ENCODE data around the gene SLC28A1.
A peak's percentile ranks its signal among the peaks of the same experiment; 100 is the strongest.
"Not testable (repeated sequence)": the region's sequence is repeated elsewhere in the genome, so short reads cannot be mapped to it uniquely, and the experiment has no call there.

The SLC28A1 gene

DNA sequence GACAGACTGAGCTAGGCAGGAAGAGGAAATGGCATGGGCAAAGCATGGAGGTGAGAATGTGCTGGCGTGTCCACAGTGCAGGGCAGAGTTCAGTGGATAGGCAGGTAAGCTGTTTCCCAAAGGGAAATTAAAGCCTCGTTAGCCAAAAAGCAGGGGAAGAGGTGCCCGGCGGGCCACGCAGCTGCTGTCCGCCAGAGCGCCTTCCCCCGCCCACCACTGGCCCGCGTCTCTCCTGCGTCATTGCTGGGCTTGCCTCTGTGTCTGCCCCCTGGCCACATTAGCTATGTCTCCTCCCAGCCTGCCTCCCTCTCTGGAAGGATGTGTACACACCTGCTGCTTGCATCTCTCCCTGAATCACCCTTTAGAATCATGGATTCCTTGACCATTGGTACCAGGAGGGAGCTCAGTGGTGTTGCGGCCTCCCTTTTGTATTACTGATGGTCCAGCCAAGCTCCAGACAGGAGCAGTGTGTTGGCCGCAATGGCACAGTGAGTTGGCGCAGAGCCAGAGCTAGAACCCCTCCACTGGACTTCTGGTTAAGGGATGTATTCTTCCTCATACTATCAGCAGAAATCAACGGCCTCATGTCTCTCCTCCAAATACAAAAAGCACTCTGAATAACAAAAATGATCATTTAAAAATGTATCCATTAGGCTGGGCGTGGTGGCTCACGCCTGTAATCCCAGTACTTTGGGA is 26.6 kb downstream of the SLC28A1 start:
- DNase-seq (ENCODE audit: low read depth) = no peak

DNA sequence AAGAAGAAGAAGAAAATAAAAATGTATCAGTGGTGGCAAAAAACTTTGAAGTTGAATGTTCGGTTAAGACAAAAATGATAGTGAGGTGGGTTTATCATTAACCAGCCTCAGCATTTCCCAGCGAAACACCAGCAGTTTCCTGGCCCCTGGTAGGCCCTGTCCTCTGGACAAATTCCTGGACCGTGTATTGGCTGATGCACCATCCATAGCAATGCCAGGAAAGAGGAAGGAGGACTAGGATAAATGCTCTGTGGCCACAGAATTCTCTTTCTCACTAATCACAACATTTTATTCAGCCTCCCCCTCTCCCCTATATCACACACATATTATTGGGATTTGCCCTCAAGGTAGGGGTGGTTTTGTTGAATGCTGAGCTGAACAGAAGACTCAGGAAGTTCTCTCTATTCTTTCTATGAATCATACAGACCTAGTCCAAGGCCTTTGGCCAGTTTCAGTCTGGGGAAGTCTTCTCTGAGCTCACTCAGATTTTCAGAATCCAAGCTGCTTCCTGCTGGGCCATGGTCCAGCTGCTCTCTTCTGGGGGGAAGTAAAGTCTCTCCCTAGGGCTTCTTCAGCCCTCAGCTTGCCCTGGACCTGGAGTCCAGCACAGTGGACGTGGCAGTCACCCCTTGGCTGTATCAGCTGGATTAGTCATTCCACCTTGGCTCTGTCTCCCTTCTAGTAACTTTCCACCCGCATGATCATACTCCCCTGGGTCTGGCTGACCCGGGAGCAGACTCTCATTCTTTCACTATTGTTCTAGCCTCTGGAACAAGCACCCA is 27.6 kb downstream of the SLC28A1 start:
- peak; percentile 100 for DNase-seq (ENCODE audit: low read depth)

DNA sequence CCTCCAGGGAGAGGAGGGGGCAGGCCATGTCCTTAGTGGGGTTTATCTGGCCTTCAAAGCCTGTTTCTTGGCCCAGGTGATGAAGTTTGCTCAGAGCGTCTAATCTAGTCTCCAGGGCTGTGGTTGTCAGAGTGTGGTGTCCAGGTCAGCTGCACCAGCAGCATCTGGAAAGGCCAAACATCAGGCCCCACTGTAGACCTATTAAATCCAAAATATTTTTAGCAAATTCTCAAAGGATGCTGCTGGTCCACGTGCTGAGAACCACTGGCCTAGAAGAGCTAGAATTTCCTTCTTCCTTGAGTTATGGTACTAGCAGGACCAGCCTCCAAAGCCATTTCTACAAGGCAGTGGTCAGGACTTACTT is 28.9 kb downstream of the SLC28A1 start:
- no peak for DNase-seq (ENCODE audit: low read depth)

DNA sequence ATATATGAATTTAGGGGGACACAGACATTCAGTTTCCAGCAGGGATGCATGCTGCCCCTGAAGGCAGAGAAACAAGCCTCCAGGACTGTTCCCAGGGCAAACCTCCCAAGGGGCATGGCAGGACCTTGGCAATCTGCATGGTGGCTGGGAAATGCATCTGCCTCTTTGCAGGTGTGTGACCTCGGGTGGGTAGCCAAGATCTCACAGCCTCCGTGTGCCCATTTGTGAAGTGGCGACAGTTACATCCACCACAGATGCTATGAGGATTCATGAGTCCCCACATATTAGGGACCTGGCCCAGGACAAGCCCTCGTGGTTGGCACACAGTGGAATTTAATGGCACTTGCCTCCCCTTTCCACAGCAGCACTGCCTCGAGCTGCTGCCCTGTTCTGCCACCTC is 29.9 kb downstream of the SLC28A1 start:
- no peak for DNase-seq (ENCODE audit: low read depth)

DNA sequence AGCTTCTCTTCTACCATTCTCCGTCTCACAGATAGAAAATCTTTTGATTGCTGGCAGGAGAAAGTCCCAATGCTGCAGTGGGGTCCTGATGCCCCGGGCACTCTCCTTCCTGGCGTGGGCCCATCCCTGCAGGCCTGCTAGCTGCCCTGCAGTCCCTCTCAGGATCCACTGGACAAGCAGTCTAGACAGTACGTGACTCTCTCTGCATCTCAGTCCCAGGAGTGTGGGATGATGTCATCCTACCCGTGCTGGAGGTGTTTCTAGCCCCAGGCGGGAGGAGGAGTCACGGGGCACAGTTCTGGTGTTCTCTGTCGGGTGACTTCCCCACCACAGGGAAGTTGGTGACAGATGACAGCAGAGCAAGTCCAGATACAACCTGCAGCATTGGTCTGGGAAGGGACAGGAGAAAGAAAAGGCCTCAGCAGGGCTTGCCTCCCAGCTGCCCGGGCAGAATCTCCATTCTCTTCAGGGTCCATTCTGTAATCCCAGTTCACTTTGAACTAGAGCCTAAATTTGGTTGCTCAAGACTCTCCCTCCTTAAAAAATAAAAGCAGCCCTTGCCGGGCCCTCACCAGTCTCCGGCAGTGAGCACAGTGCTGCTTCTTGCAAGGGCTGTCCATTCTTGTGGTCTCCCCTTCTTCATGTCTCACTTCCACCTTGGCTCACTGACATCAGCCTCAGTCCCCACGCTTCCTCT is 30.6 kb downstream of the SLC28A1 start:
- peak; percentile 93 for DNase-seq (ENCODE audit: low read depth)

DNA sequence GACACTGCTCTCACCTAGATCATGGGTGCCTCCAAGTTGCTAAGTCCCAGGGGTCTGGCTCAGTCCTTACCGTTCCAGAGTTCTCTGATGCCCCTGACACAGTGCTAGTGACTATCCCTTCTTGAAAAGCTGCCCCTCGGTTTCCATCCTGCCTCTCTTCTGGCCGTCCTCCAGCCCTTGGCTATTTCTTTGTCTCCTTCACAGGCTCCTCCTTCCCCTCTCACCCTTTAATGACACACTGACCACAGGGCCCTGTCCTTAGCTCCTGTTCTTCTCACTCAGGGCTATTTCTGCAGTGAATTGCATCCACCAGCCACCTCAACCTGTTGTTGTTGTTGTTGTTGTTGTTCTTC is 31.1 kb downstream of the SLC28A1 start:
- no peak for DNase-seq (ENCODE audit: low read depth)

DNA sequence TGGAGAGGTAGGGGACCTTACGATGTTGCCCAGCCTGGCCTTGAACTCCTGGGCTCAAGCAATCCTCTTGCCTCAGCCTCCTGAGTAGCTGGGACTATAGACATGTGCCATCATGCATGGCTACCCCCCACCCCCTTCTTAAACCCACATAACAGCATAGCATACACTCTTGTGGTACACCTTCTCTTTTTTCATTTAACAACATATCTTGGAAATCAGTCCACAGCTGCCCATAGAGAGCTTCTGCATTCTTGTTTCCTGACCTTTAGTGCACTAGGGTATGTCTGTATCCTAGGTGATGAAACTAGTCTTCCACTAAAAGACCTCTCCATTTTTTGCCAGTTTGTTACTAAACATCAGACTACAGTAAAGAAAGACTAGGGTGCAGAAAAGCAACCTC is 33.0 kb downstream of the SLC28A1 start:
- no peak for DNase-seq (ENCODE audit: low read depth)

DNA sequence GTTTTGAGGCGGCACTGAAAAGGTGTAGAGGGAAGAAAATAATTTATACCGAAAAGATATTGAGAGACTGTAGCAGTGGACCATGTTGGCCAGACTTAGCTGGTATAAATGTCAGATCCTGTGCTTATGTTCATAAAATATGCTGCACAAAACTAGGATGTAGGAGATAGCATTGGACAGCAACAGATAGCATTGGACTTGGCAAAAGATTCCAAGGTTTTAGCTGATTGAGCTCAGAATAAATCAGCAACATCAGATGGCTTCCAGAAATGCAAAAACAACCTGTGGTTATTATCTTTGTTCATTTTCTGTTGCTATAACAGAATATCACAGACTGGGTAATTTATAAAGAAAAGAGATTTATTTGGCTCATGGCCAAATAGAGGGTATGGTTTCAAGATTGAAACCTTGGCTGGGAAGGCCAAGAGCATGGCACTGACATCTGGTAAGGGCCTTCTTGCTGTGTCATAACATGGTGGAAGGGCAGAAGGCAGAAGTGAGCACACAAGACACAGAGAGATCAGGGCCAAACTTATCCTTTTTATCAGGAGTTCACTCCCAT is 34.7 kb downstream of the SLC28A1 start:
- DNase-seq (ENCODE audit: low read depth) = no peak

DNA sequence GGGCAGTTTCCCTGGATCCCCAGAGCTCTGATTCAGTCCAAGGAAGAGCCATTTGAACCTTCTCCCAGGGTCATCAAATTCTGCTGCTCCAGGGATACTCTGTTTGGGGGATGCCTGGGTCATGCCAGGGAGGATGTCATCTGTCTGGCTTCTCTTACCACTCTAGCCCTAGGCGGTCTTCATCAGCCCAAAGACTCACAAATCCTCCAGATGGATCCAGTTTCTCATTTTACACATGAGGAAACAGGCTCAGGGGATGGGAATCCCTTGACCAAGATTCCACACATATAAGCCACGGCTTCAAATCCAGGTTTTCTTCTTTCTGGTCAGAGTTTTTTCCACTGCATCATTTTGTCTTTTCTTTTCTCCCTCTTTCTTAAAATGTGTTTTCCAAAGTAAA is 36.7 kb downstream of the SLC28A1 start:
- peak; percentile 68 for DNase-seq (ENCODE audit: low read depth)

DNA sequence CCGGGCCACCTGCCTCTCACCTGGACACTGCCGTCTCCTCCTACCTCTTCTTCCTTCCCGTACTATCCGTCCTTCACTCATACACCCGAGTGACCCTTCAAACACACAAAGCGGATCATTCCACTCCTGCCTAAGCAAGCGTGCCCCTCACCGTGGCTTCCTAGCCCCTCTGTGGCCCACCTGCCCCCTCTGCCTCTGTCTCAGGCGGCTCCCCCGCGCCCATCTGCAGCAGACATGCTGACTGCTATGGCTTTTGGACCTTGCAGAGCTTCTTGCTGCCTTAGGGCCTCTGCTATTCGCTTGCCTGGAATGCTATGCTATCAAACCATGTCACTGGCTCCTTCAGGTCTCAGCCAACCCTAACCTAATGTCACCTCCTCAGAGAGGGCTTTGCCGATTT is 38.1 kb downstream of the SLC28A1 start:
- no peak for DNase-seq (ENCODE audit: low read depth)

DNA sequence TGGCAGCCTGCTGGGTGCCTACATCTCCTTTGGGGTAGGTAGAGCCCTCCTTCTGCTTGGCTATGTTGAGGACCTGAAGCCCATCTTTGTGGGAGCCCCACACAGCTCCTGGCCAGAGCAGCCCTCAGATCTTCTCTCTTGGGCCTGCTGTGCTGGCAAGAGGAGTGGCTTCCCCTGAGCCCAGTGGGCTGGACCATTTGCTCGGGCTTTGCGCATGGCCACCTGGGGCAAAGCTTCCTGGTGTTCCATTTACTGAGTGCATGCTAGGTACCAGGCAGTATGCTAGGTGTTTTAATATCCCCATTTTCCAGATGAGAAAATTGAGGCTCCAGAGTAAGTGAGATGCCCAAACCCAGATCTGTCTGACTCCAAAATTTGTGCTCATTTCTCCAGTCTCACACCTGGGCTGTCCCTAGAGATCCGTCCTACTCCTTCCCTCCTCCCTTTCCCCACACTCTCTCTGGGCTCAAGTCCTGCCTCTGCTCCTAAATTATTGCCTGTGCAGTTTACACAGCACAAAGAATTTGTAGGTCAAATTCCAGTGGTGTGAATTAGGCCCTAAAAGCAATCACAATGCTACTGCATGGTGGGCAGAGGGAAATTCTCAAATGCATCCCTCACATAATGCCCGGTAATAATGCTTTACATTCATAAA is 39.7 kb downstream of the SLC28A1 start:
- peak; percentile 41 for DNase-seq (ENCODE audit: low read depth)

DNA sequence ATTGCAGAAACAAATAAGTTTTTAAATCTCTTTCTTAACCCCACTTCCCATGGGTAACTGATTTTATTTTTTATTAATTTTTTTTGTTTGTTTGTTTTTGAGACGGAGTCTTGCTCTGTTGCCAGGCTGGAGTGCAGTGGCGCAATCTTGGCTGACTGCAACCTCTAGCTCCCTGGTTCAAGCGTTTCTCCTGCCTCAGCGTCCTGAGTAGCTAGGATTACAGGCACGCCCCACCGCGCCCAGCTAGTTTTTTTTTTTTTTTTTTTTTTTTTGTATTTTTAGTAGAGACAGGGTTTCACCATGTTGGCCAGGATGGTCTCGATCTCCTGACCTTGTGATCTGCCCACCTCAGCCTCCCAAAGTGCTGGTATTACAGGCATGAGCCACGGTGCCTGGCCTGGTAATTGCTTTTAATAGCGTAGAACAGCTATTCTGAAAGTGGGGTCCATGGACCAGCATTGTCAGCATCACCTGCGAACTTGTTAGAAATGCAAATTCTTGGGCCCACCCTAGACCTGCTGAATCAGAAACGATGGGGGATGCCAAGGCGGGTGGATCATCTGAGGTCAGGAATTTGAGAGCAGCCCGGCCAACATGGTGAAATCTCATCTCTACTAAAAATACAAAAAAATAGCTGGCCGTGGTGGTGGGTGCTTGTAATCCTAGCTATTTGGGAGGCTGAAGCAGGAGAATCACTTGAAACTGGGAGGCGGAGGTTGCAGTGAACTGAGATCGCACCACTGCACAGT is 40.5 kb downstream of the SLC28A1 start:
- not testable (repeated sequence) for DNase-seq (ENCODE audit: low read depth)

DNA sequence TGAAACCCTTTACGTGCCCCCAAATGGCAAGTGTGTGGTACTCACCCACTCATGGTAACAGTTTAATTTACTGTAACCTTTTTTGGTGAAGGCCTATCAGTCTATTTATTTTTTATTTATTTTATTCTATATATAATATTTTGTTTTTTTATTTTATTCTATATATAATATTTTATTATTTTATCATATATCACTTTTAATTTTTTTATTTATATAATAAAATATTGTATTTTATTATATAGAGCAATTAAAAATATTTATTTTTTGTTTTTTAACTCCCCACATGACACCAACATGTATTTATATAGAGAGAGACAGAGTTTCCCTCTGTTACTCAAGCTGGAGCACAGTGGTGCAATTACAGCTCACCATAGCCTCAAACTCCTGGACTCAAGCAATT is 41.4 kb downstream of the SLC28A1 start:
- DNase-seq (ENCODE audit: low read depth) = no peak

DNA sequence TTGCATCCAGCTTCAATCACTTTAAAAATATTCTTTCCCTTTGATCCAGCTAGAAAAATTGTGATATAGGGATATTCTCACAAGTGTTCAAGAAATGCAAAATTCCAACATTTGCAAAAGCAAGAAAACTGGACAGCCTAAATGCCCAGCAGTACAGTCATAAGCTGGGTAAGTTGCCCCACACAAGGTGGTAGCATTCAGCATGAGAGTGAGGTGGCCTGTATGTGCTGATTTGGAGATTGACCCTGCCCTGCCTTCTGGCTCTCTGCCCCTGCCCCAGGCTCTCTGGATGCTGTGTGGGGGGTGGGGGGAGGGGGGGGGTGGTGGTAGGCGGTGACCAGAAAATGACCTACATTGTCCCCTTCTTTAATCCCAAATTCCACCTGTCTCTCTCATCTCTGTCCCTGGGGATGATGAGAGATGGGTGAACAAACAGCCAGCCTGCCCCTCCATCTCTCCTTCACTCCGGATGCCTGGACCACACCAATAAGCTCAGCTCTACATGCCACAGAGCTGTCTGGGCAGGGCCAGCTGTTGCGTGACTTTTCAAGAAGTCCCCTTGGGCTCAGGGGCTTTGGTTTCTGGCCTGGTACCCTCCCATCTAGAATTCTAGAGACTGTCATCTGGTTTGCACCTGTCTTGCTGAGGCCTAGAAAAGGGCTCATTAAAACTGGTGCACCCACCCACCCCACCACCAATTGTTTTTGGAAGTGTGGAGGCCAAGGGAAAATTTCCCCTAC is 42.2 kb downstream of the SLC28A1 start:
- no peak for DNase-seq (ENCODE audit: low read depth)

DNA sequence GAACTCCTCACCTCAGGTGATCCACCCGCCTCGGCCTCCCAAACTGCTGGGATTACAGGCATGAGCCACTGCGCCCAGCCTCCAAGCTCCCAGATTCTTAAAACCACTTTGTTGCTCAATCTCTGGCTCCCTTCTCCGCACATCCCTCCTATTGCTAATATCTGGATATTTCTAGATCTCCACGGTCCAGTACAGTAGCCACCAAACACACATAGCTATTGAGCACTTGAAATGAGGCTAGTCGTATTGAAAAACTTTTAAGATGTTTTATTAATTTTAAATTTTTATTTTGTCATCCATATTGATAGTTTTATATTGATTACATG is 44.3 kb downstream of the SLC28A1 start:
- DNase-seq (ENCODE audit: low read depth) = no peak

DNA sequence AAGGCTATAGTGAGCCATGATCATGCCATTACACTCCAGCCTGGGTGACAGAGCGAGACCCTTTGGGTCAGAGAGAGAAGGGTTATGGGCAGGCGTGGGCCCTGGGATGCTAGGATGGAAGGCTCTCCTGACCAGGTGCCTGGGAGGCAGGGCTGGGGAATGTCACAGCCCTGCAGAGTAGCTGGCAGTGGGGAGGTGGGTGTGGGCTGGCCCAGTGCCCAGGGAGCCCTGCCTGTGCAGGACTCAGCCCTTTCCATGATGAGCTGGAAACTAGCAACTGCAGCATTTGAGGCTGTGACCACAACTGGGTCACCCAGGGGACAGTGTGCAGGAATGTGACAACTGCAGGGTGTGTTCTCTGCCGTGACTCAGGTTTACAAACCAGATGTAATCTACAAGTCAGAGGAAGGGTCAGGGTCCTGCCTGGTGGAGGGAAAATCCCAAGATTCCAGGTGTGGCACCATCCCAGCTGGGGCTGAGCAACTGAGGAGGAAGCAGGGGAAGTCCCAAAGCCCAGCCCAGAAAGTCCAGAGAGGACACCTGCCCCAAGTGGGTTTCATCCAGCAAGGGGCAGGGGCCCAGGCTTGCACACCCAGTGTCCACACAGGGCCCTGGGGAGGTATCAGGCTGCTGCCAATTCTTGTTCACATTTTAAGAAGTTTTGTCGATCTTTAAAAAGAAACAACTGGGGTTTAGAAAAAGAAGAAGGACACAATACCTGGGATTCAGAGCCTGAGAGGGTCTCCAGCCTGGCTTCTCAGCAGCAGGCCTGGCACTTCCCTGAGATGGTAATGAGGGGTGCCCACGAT is 45.5 kb downstream of the SLC28A1 start:
- DNase-seq (ENCODE audit: low read depth) = peak; percentile 75

DNA sequence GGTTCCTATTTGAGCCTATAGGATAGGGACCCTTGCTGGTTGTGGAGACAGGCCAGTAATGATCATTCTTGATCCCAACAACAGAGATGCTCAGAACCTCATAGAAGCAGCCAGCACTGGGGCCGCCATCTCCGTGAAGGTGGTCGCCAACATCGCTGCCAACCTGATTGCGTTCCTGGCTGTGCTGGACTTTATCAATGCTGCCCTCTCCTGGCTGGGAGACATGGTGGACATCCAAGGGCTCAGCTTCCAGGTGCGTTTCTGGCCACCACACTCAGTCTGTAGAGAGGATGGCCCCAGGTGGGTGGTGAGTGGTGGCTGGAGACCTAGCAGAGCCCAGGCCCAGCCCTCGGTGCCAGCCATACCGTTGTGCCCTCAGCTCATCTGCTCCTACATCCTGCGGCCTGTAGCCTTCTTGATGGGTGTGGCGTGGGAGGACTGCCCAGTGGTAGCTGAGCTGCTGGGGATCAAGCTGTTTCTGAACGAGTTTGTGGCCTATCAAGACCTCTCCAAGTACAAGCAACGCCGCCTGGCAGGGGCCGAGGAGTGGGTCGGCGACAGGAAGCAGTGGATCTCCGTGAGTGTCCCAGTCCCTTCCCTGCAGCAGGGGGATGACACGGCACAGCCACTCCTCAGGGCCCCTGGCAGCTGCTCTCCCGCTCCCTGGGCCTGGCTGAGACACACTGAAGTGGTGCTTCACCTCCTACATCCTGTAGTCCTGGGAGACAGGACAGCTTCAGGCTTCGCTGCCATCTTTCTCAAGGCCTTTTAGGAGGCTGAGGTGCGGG is 50.7 kb downstream of the SLC28A1 start:
- no peak for DNase-seq (ENCODE audit: low read depth)

DNA sequence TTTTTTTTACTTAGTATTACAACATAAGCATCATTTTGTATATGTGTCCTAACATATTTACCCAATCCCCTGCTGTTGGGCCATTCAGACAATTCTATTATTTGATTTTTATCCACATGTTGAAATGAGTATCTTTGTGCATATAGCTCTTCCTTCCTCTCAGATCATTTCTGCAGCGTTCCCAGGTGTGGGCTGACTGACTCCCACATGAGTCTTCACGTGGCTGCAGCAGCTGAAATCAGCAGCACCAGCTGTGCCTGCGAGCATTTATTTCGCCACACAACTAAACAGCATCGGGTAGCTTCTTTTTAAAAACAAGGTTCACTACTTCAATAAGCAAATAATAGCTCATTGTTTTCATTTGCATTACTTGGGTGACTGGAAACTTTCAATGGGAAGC is 52.7 kb downstream of the SLC28A1 start:
- no peak for DNase-seq (ENCODE audit: low read depth)

DNA sequence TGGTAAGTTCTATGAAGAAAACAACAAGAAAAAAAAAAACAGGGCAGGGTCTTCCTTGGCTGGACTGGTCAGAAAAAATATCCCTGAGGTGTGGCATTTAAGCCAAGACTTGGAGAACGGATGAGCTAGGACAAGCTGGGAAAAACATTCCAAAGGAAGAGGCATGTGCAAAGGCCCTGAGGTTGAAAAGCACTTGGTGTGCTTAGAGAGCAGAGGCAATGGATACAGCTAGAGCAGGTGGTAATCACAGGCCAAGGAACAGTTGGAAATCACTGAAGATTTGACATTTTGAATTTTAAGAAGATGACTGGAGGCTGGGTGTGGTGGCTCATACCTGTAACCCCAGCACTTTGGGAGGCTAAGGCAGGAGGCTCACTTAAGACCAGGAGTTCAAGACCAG is 54.3 kb downstream of the SLC28A1 start:
- no peak for DNase-seq (ENCODE audit: low read depth)

DNA sequence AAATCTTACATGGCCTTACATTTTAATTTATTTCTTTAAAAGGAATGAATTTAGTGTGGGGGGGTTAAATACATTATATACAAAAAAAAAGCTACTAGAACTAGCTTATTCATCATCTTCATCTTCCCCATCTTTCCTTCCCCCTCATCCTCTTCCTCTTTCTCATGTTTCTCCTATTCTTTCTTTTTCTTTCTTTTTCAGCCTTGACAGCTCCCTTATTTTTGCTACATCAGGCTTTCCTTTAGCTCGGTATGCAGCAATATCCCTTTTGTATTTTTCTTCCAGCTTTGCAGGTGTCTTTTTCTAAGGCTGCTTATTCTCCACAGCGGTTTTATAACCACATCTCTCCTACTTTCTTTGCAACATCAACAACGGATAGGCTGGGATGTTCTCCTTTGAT is 55.9 kb downstream of the SLC28A1 start:
- DNase-seq (ENCODE audit: low read depth) = no peak
